SJCRH30 (cell line): ENCODE data around the gene C5orf58. TPM values are rescaled to one million over a fixed set of nuclear protein-coding genes. Genes with fewer than 3 reads are reported as not detected.
A peak's percentile ranks its signal among the peaks of the same experiment; 100 is the strongest.

Experiments used
- DNase-seq, 2 experiments: peaks; one replicate each; pipeline ENCODE4 v3.0.0-alpha.2; 2015 to 2020
- H3K27ac ChIP-seq: fragments of 250-450 bp; sonication (Bioruptor Pico); 2 replicates; pipeline ENCODE4 v1.5.1; 2020; ENCODE audit warnings: mild to moderate bottlenecking, moderate library complexity
- H3K27me3 ChIP-seq: fragments of 250-450 bp; sonication (Bioruptor Pico); 2 replicates; pipeline ENCODE4 v1.5.1; 2020; ENCODE audit warnings: mild to moderate bottlenecking, moderate library complexity
- H3K36me3 ChIP-seq: fragments of 250-450 bp; sonication (Bioruptor Pico); 2 replicates; pipeline ENCODE4 v1.5.1; 2020; ENCODE audit warnings: mild to moderate bottlenecking, moderate library complexity
- H3K4me1 ChIP-seq: fragments of 250-450 bp; sonication (Bioruptor Pico); 2 replicates; pipeline ENCODE4 v1.5.1; 2020; ENCODE audit warnings: mild to moderate bottlenecking, moderate library complexity
- H3K4me3 ChIP-seq: fragments of 250-450 bp; sonication (Bioruptor Pico); 2 replicates; pipeline ENCODE4 v1.5.1; 2020; ENCODE audit warnings: mild to moderate bottlenecking, moderate library complexity
- H3K9me3 ChIP-seq: fragments of 250-450 bp; sonication (Bioruptor Pico); replicated peaks from 2 replicates; pipeline ENCODE4 v1.5.1; 2020; ENCODE audit warnings: mild to moderate bottlenecking, moderate library complexity
- total RNA-seq: library from RNA; depleted of rRNA; stranded (reverse); fragments of >200 nt; shearing (Covaris generic); gene quantifications from 2 replicates; pipeline ENCODE4 v1.2.3, GENCODE V29; 2014; rRNA removed

C5orf58 gene, protein sequence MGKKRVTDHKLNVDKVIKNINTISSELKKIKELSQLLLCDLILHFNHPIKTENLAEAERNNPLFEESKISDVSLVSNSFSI
- total RNA-seq, result not detected in 2 replicates

DNA sequence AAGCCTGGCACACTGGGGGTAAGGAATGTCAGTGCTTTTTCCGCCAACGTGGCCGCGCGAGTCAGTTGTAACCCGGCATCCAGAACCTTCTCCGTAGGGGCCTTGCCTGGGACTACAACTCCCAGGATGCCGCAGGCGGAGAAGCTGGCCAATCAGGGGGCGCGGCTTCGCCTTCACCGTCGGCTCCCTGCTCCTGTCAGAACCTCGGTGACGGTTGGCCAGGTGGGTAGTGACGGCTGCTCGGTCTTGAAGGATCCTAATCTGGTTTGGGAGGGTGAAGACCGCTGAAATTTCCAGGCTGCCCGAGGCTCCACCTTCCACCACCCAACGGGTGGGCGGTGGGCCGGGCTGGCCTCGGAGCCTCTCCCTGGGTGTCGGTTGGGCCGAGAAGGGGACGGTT, at the start of gene C5orf58:
Gene C5orf58, plus strand, starts transcription at position 200 of the 400 bp plus-strand sequence. CDS start 1,992 bp downstream, outside the sequence.
- Histone ChIP-seq H3K4me1 (no peaks in the 10 kb centered on the region), H3K4me3 (no peak within 1 kb of the TSS), H3K27me3 (no peaks in the 10 kb centered on the region; the same call in none of the 2 replicates)

GRCh38 chr5:170183816-170184687, 48.7 kb upstream of the C5orf58 start:
- Histone ChIP-seq H3K36me3 (no peaks in the 10 kb centered on the region), H3K4me1 (no peaks in the 10 kb centered on the region), H3K9me3 (no peaks in the 10 kb centered on the region), H3K27ac (no peak overlapping the region), H3K4me3 (no peak overlapping the region), H3K27me3 (no peaks in the 10 kb centered on the region; the same call in 1 of the 2 replicates)
- peak; percentile 50 to 75 for DNase-seq

More for the DNA sequence above, at the start of gene C5orf58:
- Histone ChIP-seq H3K9me3 (no peaks in the 10 kb centered on the region), H3K36me3 (no peaks in the 10 kb centered on the region), H3K27ac (no peak within 1 kb of the TSS)
- no peak for DNase-seq

DNA sequence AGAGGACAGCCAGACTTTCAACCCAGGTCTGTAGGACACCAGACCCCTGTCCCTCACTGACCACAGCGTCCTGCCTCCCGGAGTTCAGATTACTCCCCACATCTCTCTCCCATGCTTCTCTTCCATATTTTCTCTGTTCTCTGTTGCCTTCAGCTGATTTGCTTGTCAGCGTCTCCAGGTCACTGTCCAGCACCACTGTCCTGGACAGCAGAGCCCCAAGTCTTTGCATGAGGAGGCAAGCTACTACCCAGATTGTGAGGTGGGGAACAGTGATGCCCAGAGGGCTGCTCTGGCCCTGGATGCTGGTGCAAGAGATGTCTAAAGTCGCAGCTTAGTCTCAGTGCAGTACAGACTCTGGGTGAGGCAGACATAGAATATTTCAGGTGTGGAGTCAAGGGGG, 48.0 kb upstream of the C5orf58 start:
- Histone ChIP-seq H3K4me3 (no peak overlapping the region), H3K9me3 (no peaks in the 10 kb centered on the region), H3K27ac (no peak overlapping the region), H3K4me1 (no peaks in the 10 kb centered on the region), H3K27me3 (no peaks in the 10 kb centered on the region; the same call in 1 of the 2 replicates), H3K36me3 (no peaks in the 10 kb centered on the region)
- DNase-seq, result no peak

- no peaks in the 10 kb centered on the region for H3K36me3 ChIP-seq
- H3K4me3 ChIP-seq, result no peak overlapping the region
- H3K27ac ChIP-seq, result no peak overlapping the region
- H3K27me3 ChIP-seq, result no peaks in the 10 kb centered on the region; the same call in 1 of the 2 replicates
- no peak for DNase-seq
- H3K4me1 ChIP-seq, result no peaks in the 10 kb centered on the region
- H3K9me3 ChIP-seq, result no peaks in the 10 kb centered on the region
These were observed 46.6 kb upstream of the C5orf58 start for GRCh38 chr5:170186156-170186555.

DNA sequence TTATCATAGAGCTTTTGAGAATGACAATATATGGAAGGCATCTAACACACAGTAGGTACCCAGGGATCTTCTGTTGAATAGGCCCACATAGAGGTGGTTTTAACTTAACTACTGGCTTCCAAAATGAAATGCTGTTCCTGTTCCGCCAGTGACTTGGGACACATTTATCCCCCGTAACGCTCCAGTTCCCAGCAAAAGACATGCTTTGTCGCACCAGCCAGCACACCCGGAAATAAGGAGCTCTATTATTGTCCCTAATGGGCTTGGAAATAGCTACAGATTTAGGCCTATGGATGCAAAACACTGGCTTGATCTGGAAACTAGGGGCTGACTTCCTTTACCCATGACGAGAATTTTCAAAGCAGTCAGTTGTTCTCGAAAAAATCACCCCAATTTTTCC, 45.9 kb upstream of the C5orf58 start:
- Histone ChIP-seq H3K4me3 (no peak overlapping the region), H3K4me1 (no peaks in the 10 kb centered on the region), H3K27ac (no peak overlapping the region), H3K9me3 (no peaks in the 10 kb centered on the region), H3K27me3 (no peaks in the 10 kb centered on the region; the same call in 1 of the 2 replicates), H3K36me3 (no peaks in the 10 kb centered on the region)
- DNase-seq, result no peak

DNA sequence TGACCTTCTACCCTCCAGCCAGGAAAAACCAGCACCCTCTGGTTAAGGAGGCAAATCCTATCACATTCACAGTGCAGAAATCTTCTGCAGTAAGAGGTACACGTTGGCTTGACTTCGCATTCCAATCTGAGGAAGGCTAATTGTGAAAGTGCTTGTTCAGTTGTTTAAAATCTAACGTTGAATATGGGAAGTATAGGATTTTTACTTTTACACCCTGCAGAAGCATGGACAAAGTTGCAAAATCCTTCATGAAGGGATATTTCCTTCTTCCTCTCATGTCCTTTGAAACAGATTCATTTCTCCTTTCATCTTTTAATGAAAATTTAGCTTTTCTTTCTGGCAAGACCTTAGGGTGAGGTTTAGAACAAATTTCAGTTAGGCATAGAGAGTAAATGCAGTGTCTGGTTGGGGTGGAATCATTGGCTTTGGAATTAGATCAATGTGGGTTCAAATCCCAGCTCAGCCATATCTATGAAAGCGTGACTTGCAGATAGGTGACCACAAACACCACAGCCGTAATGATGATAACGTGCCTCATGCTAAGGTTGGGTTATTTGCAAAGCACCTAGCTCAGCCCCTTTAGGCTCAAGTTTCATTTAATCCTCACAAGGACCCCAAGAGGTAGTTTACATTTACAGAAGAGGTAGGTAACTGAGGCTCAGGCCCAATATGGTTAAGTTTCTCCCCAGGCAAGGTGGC, 42.2 kb upstream of the C5orf58 start:
- Histone ChIP-seq H3K4me3 (no peak overlapping the region), H3K27me3 (no peaks in the 10 kb centered on the region; the same call in 1 of the 2 replicates), H3K27ac (no peak overlapping the region), H3K36me3 (no peaks in the 10 kb centered on the region), H3K4me1 (no peaks in the 10 kb centered on the region), H3K9me3 (no peaks in the 10 kb centered on the region)
- no peak for DNase-seq

GRCh38 chr5:170192829-170193228, 40.0 kb upstream of the C5orf58 start:
- no peak overlapping the region for H3K27ac ChIP-seq
- H3K27me3 ChIP-seq, result peaks cover 3% of the 10 kb centered on the region; the same call in 1 of the 2 replicates
- no peaks in the 10 kb centered on the region for H3K4me1 ChIP-seq
- H3K36me3 ChIP-seq, result no peaks in the 10 kb centered on the region
- H3K9me3 ChIP-seq, result no peaks in the 10 kb centered on the region
- no peak overlapping the region for H3K4me3 ChIP-seq
- DNase-seq, result no peak

DNA sequence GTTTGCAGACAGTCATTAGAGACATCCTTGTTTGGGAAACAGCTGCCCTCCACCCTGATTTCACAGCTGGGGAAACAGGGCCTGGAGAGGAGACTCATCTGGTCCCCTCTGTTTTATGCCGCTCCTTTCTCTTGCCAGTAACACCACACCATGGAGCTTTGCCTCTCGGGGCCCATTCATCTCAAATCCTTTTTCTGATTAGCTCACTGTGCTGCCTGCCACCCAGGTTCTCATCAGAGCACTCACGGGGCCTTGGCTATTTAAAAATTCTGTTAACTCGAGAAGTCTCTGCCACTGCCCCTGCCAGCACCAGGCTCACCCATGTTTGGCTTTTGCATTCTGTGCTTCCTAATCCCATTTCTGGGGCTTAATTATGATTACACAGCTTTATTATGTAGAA, 36.8 kb upstream of the C5orf58 start:
- no peak for DNase-seq
- H3K4me1 ChIP-seq, result no peaks in the 10 kb centered on the region

GRCh38 chr5:170200876-170201275, 31.9 kb upstream of the C5orf58 start:
- Histone ChIP-seq H3K4me1 (no peaks in the 10 kb centered on the region), H3K27ac (no peak overlapping the region), H3K36me3 (no peaks in the 10 kb centered on the region), H3K27me3 (peaks cover 9% of the 10 kb centered on the region), H3K4me3 (no peak overlapping the region), H3K9me3 (no peaks in the 10 kb centered on the region)
- DNase-seq, result no peak

More for the DNA sequence above, 36.8 kb upstream of the C5orf58 start:
- Histone ChIP-seq H3K36me3 (no peaks in the 10 kb centered on the region), H3K9me3 (no peaks in the 10 kb centered on the region), H3K27ac (no peak overlapping the region), H3K4me3 (no peak overlapping the region), H3K27me3 (peaks cover 3% of the 10 kb centered on the region; the same call in 1 of the 2 replicates)

DNA sequence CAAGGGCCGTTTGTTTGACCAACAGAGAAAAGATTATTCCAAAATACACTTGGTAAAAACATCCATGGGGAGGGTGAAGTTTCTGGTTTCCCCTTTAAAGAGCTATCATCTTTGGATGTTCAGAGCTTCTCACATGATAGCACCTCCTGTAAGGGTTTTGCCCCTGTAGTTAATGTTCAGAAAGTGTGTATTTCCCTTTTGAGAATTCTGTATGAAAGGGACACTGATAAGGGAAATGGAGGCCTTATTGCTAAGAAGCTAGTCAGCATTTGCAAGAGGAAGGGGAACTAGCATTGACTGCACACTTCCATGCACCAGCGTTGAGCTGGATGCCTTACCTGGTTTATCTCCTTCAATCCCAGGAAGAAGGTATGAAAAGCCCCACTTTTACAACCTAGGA, 31.5 kb upstream of the C5orf58 start:
- Histone ChIP-seq H3K36me3 (no peaks in the 10 kb centered on the region), H3K27ac (no peak overlapping the region), H3K4me1 (no peaks in the 10 kb centered on the region), H3K9me3 (no peaks in the 10 kb centered on the region), H3K27me3 (peaks cover 9% of the 10 kb centered on the region), H3K4me3 (no peak overlapping the region)
- DNase-seq, result no peak

- no peak overlapping the region for H3K27ac ChIP-seq
- H3K36me3 ChIP-seq, result no peaks in the 10 kb centered on the region
- no peak for DNase-seq
- no peaks in the 10 kb centered on the region for H3K9me3 ChIP-seq
- no peaks in the 10 kb centered on the region for H3K4me1 ChIP-seq
- H3K27me3 ChIP-seq, result peaks cover 6% of the 10 kb centered on the region; the same call in 1 of the 2 replicates
- H3K4me3 ChIP-seq, result no peak overlapping the region
These were observed 30.7 kb upstream of the C5orf58 start for GRCh38 chr5:170202117-170202516.

DNA sequence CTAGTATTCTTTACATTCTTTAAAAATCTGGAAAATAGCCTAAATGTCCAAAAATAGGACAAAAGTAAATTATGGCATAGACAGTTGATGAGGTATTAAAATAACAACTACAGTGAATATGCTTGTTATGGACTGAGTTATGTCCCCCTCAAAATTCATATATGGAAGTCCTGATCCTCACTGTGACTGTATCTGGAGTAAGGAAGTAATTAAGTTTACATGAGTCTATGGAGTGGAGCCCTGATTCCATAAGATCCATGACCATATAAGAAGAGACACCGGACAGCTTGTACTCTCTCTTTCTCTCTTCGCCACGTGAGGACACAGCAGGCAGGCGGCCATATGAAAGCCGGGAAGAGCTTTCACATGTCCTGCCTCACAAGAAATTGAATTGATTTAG, 28.6 kb upstream of the C5orf58 start:
- no peak for DNase-seq
- H3K36me3 ChIP-seq, result no peaks in the 10 kb centered on the region
- no peaks in the 10 kb centered on the region for H3K9me3 ChIP-seq
- H3K4me1 ChIP-seq, result no peaks in the 10 kb centered on the region
- H3K27ac ChIP-seq, result no peak overlapping the region
- H3K4me3 ChIP-seq, result no peak overlapping the region
- peaks cover 9% of the 10 kb centered on the region; the same call in 1 of the 2 replicates for H3K27me3 ChIP-seq

DNA sequence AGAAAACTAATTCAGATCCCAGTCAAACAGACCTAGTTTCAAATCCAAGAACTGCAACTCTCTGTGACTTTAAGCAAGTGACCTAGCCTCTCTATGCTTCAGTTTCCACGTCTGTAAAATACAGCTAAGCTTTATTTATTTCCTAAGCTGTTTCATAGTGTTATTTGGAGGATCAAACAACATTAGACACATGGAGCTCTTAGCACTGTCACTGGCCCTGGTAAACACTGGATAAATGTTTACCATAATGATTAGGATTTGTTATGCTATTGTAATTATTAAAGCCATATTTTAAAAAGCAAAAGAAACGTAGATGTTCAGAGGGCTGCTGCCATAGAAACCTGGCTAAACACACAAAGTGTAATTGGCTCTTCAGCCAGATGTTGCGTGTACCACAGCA, 26.6 kb upstream of the C5orf58 start:
- Histone ChIP-seq H3K36me3 (no peaks in the 10 kb centered on the region), H3K4me1 (no peaks in the 10 kb centered on the region), H3K4me3 (no peak overlapping the region), H3K9me3 (no peaks in the 10 kb centered on the region), H3K27ac (no peak overlapping the region), H3K27me3 (peaks cover 9% of the 10 kb centered on the region; the same call in 1 of the 2 replicates)
- no peak for DNase-seq

DNA sequence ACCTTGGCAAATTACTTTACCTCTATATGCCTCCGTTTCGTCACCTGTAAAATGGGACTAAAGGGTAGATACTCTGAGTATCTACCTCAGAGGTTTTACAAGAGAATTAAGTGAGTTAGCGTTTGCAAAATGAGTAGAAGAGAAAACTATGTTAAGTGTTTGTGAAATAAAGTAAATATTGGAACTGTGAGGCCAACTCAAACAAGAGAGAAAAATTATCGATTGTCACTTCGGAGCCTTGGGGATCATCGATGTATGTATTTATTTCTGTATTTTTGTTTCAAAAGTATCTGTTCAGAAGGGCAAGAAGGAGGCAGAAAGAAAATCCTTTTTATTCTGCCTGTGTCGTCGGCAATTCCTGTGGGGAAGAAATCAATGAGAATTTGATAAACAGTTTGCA, 25.8 kb upstream of the C5orf58 start:
- Histone ChIP-seq H3K9me3 (no peaks in the 10 kb centered on the region), H3K36me3 (no peaks in the 10 kb centered on the region), H3K4me1 (no peaks in the 10 kb centered on the region), H3K27me3 (peaks cover 9% of the 10 kb centered on the region; the same call in 1 of the 2 replicates), H3K4me3 (no peak overlapping the region), H3K27ac (no peak overlapping the region)
- no peak for DNase-seq
